Endothelial cell of hepatic sinusoid (primary cell): ENCODE results near the gene ANP32E.

ENCODE experiments used
- in situ Hi-C: cut with HindIII; loops from 2 replicates; pipeline ENCODE4 v1.10.0; 2017; ENCODE audit warnings: low sequenced_read_pairs

The ANP32E gene

DNA sequence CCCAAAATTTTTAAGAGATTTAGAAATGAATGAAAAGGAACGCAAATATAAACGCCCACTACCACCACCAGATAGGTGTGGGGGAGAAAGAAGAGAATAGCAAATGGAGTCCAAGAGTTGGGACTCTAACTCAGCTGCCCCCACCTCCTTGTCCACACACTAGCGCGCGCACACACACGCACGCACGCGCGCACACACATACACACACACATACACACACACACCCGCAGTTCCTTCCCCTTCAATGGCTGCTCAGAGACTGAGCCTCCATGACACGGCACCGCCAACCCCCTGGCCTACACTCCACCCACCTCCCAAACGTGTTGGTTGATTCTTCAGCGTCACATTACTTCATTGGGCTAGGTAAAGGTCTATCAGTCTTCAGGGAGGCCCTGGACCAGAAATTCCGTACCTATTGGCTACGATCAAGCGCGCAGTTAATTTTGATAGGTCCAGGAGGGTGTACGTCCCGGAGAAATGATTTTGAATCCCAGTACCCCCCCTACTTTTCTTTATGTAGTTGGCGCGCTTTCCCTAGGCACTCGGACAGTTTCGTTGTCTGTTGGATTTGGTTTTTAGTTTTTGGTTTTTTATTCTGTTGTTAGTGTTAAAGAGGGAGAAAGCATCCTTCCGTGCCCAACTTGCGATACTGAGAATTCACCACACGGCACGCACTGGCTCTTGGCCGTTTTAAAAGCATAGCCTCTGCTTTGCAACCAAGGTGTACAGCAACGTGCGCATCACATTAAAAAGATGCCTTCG, at the start of gene ANP32E:
Gene ANP32E (minus strand): TSS at position 261 of the 762 bp plus-strand sequence. CDS start 326 bp downstream, outside the sequence.
- in situ Hi-C loops: no loop called here

DNA sequence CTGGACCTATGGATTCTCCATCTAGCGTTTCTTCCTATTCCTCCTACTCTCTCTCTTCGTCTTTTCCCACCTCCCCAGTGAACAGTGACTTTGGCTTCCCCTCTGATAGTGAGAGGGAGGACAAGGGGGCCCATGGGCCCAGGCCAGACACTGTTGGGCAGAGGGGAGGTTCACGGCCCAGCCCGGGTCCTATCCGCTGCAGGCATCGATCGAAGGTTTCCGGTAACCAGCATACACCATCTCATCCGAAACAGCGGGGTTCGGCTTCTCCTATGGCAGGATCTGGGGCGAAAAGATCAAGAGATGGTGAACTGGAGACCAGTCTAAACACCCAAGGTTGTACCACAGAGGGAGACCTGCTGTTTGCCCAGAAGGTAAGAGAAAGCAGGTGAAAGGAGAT, 47.3 kb upstream of the ANP32E start:
- in situ Hi-C loops: no loop called here

DNA sequence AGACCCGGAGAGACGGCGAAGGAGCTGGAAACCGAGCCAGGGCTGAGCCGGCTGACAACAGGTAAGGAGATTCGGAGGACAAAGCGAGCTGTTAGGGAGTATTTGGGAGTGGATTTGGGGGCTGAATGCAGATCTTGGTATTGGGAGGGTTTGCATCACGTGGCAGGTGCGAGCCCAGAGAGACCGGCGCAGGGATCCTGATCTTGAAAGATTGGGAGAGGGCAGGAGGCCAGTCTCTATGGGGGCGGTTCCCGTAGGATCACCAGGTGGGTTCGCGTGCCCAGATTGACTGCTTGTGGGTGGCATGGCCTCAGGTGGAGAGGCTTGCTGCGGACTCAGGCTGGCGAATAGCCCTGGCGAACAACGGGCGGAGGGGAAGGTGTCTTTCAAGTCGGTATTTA, 46.6 kb upstream of the ANP32E start:
- in situ Hi-C loops: no loop called here

GRCh38 chr1:150281758-150282557, 46.0 kb upstream of the ANP32E start, which contains the start of gene CIART:
TSS of gene CIART (plus strand) at chr1:150282554. CDS start at chr1:150283268, 714 bp downstream.
- in situ Hi-C loops: no loop called here

- in situ Hi-C loops: no loop called here
Observed at GRCh38 chr1:150281221-150281757, 45.4 kb upstream of the ANP32E start.

GRCh38 chr1:150280138-150280707, 44.3 kb upstream of the ANP32E start:
- in situ Hi-C loops: no loop called here

DNA sequence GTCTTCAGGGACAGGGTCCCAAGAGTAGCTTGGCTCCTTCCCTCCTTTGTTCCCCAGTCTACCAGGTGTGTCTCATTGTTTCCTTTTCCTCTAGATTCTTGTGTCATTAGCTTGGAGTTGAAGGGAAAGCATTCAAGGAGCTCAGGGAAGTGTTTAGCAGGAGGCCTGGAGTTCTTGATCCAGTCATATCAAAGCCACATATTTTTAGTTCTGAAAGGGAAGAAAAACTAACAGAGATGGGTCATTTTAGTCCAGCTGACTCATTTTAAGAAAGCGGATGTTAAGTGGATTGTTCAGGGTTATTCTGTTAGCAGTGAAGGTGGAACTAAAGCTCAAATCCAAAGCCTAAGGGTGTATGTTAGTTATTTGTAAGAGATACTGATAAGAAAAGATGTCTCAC, 37.4 kb upstream of the ANP32E start:
- in situ Hi-C loops: no loop called here

DNA sequence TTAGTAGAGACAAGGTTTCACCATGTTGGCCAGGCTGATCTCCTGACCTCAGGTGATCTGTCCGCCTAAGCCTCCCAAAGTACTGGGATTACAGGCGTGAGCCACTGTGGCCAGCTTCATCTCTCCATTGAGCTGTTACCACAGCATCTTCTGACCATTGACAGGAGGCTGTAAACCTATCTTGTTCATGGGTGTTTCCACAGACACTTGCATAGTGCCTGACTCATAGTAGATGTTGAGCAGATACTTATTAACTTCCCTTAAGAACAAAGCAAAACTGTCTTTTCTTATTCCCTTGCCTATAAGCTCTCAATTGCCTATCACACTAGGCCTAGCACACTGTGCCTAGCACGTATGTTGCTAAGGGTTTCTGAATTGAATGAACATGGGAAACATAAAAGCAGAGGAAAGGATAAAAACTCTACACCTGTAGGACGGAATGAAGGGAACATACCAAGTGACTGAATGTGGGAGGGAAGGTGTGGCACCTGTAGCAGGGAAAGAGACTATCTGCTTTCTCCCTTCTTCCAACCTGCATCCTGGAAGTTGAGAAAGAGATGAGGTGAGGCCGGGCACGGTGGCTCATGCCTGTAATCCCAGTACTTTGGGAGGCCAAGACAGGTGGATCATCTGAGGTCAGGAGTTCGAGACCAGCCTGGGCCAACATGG, 35.5 kb upstream of the ANP32E start:
- in situ Hi-C loops: no loop called here

DNA sequence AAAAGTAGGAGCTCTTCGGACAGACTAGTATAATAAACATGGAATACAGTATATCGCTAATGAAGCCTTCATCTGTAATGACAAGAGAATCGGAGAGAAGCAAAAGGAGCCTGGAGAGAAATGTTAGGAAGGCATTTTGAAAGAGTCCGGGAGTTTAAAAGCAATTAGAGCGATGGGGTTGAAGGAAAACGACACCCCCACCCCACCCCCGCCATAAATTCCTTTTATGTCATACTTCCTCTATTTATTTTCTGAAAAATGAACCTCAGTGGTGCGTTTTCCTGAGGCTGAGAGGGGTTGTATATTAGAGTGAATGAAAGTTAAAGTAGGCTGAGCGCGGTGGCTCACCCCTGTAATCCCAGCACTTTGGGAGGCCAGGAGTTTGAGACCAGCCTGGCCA, 33.5 kb upstream of the ANP32E start:
- in situ Hi-C loops: loop anchor here (5.0 kb wide), 2 partner anchors 33 to 173 kb away; no protein-coding TSS in a partner anchor

- in situ Hi-C loops: loop anchor here (5.0 kb wide), 2 partner anchors 33 to 173 kb away; no protein-coding TSS in a partner anchor
Observed at GRCh38 chr1:150268705-150269403, 32.9 kb upstream of the ANP32E start, which contains the start of gene APH1A. TSS of gene APH1A (minus strand) at chr1:150269016. CDS start at chr1:150268810, 206 bp downstream.

- in situ Hi-C loops: loop anchor here (5.0 kb wide), 2 partner anchors 34 to 174 kb away; no protein-coding TSS in a partner anchor
Observed at GRCh38 chr1:150268340-150268704, 32.4 kb upstream of the ANP32E start.

DNA sequence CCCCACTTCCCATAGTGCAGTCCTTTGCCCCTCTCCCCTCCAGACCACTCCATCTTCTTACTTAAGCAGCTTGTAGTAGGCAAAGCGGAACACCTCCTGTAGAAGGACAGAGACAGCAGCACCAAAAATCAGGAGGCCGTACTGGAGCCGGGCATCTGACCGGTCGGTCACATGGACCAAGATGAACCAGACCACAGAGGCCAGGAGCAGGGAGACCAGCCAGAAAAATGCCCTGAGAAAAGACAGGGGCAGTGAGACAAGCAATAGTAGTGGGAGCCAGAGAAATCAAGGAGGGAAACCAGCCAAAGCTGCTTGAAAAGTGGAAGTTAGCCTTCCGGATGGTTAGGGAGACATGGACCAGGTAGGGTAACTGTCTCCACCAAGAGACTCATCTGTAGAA, 32.0 kb upstream of the ANP32E start:
- in situ Hi-C loops: loop anchor here (5.0 kb wide), 2 partner anchors 34 to 174 kb away; no protein-coding TSS in a partner anchor

DNA sequence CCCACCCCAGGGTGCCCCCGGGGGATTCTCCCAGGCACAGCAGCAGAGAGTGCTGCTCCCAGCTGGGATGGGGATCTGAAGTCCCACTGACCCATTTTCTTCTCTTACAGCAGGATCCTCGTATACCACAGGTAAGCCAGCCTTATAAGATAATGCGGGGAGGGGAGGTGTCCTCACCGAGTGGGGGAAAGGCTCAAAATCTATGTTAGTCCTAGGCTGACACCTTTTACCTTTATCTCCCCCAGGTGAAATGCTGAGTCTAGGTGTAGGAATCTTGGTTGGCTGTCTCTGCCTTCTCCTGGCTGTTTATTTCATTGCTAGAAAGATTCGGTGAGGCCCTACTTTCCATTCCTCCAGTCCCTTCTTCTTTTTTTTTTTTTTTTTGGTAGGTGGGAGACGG, 27.6 kb upstream of the ANP32E start:
- in situ Hi-C loops: no loop called here

GRCh38 chr1:150262388-150263320, 26.7 kb upstream of the ANP32E start:
- in situ Hi-C loops: no loop called here

GRCh38 chr1:150261367-150261766, 25.5 kb upstream of the ANP32E start:
- in situ Hi-C loops: no loop called here

DNA sequence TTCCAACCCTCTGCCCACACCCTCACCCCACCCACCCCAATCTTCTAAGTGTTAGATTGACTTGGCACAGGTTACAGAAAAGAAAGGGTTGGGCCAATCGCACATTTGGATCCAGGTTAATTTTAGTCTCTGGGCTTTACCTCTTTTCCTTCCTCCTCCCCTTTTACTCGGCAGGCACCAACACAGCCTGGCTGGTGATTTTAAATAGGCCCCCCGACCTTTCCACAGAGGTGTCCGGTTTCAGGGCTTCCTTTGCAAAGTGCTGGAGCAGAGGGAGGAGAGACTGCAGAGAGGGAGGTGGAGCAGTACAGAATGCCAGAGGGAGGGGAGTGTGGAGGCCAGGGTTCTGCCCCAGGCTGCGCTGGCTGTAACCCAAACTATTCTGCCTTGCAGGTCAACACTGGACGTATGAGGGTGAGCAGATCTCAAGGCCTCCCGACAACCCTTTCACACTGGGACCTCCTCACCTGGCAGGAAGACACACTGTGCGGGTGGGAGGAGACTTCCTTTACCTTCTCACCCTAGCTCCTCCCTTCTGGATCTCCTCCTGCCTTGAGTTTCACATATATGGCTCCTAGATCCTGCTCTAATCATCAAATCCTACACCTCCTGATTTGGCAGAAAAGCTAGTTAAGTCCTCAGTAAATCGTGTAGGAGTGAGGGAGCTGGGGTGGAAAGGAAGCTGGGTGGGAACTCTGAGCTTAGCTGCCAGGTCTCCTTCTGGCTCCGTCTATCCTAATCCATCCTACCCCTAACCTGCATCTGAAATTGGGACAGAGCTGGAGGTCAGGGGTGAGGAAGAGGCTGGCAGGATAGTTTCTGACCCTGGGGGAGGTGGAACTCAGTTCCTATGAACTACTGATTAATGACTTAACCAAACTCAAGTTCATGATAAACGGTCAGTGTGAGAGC, 24.1 kb upstream of the ANP32E start:
- in situ Hi-C loops: no loop called here

- in situ Hi-C loops: no loop called here
Observed at GRCh38 chr1:150259217-150259616, 23.3 kb upstream of the ANP32E start.
